Sigmoid colon (tissue), 4 donors: ENCODE measurements around the gene HEATR5B.

Experiments used
- CTCF ChIP-seq, 4 experiments: fragments of 450-650 bp in 3 of 4; fragments of 200-600 bp in 1 of 4; IDR thresholded peaks; one replicate each; pipeline ENCODE4 v1.5.1; 2016 to 2019; ENCODE audit warnings: antibody characterized with exemption in 4 of 4, mild to moderate bottlenecking in 3 of 4, moderate library complexity in 2 of 4
- POLR2AphosphoS5 ChIP-seq, 4 donors: sonication (generic); formaldehyde crosslinking; IDR thresholded peaks; one replicate each; pipeline ENCODE4 v1.6.1; 2017; ENCODE audit warnings: antibody characterized with exemption in 4 of 4

- TF ChIP-seq CTCF (IDR thresholded peaks at IDR 0.05) (no peak), POLR2AphosphoS5 (IDR thresholded peaks at IDR 0.05) (no peak)
These were observed 23.7 kb downstream of the HEATR5B start for GRCh38 chr2:37060446-37060845.
